Type B pancreatic cell (in vitro differentiated cells): Measurements from ENCODE around the gene KANK4. TPM values are rescaled to one million over a fixed set of nuclear protein-coding genes. Genes with fewer than 3 reads are reported as not detected.

Experiments
- DNase-seq: peaks from one replicate; pipeline ENCODE4 v3.0.0; 2021; ENCODE audit warnings: mixed read lengths; ENCODE audit not compliant: unreplicated experiment; ENCODE audit errors: extremely low spot score
- H3K27ac Mint-ChIP-seq: 2 replicates; pipeline ENCODE4 v1.8.0; 2021; ENCODE audit warnings: mild to moderate bottlenecking, mixed read lengths
- H3K27me3 Mint-ChIP-seq: 2 replicates; pipeline ENCODE4 v1.8.0; 2021; ENCODE audit warnings: mixed read lengths
- H3K36me3 Mint-ChIP-seq: 2 replicates; pipeline ENCODE4 v1.8.0; 2021; ENCODE audit warnings: mixed read lengths
- H3K4me1 Mint-ChIP-seq: one replicate; pipeline ENCODE4 v1.8.0; 2021; ENCODE audit warnings: mixed read lengths; ENCODE audit not compliant: unreplicated experiment
- H3K4me3 Mint-ChIP-seq: 2 replicates; pipeline ENCODE4 v1.8.0; 2021; ENCODE audit warnings: mild to moderate bottlenecking, mixed read lengths
- H3K9me3 Mint-ChIP-seq: 2 replicates; pipeline ENCODE4 v1.8.0; 2021; ENCODE audit warnings: mixed read lengths
- CTCF ChIP-seq: fragments of 200-600 bp; sonication (generic); conservative IDR thresholded peaks from 2 replicates; pipeline ENCODE4 v1.5.0; 2021; ENCODE audit warnings: antibody characterized with exemption, mild to moderate bottlenecking
- total RNA-seq: library from RNA; stranded (reverse); gene quantifications from 2 replicates; pipeline ENCODE4 v1.2.1, GENCODE V29; 2021; ENCODE audit warnings: low replicate concordance

Gene KANK4
- total RNA-seq, 1 donor from 2014 or later, result 11.3 TPM

DNA sequence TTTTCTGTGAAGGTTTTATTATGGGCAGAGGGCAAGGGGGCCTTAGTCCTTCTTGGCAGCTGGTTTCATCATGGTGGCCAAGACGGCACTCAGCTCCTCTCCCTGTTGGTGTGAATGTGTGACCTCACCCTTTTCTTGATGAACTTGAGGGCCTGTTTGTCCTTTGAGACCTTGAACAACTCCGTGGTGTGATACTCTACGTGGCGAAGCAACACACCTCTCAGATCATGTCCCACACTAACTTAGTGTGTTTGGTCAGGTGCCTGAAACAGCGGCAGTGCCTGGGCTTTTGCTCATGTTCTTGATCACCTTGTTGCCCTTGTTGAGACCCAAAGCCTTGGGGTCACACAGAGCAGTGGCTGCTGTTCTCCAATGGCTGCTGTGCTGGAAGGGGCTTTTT is 111.1 kb downstream of the KANK4 start:
- TF ChIP-seq CTCF, result no peak
- Mint-ChIP-seq H3K4me3 (no peak overlapping the region), H3K36me3 (peaks cover 17% of the 10 kb centered on the region), H3K4me1 (no peaks in the 10 kb centered on the region), H3K27me3 (no peaks in the 10 kb centered on the region), H3K27ac (no peak overlapping the region), H3K9me3 (peaks cover 22% of the 10 kb centered on the region)
- no peak for DNase-seq

DNA sequence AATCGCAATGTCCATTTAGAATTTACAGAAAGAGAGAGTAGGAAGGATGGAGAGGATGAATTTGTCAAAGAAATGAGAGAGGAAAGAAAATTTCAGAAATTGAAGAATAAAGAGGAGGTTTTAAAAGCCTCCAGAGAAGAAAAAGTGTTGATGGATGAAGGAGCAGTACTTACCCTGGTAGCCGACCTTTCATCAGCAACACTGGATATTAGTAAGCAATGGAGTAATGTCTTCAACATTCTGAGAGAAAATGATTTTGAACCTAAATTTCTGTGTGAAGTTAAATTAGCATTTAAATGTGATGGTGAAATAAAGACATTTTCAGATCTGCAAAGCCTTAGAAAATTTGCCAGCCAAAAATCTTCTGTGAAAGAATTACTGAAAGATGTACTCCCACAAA is 112.0 kb downstream of the KANK4 start:
- H3K36me3 Mint-ChIP-seq, result peaks cover 17% of the 10 kb centered on the region
- no peak overlapping the region for H3K4me3 Mint-ChIP-seq
- no peak for DNase-seq
- no peaks in the 10 kb centered on the region for H3K27me3 Mint-ChIP-seq
- H3K4me1 Mint-ChIP-seq, result no peaks in the 10 kb centered on the region
- no peak for TF ChIP-seq CTCF
- peaks cover 22% of the 10 kb centered on the region for H3K9me3 Mint-ChIP-seq
- H3K27ac Mint-ChIP-seq, result no peak overlapping the region

DNA sequence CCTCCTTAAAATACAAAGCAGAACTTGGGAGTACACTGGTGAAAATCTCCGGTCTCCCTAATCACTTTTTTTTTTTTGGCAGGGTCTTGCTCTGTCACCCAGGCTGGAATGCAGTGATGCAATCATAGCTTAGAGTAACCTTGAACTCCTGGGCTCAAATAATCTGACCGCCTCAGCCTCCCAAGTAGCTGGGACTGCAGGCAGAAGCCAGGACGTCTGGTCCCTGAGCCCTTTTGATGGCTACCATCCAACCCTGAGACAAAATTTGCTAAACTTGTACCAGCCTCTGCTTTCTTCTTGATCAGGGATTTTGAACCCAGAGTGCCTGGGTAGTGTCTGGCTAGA is 120.5 kb downstream of the KANK4 start:
- H3K27me3 Mint-ChIP-seq, result peaks cover 29% of the 10 kb centered on the region
- peaks cover 4% of the 10 kb centered on the region for H3K36me3 Mint-ChIP-seq
- H3K4me1 Mint-ChIP-seq, result peaks cover 15% of the 10 kb centered on the region
- no peak overlapping the region for H3K27ac Mint-ChIP-seq
- H3K4me3 Mint-ChIP-seq, result no peak overlapping the region
- no peak for TF ChIP-seq CTCF
- no peak for DNase-seq
- peaks cover 5% of the 10 kb centered on the region for H3K9me3 Mint-ChIP-seq

DNA sequence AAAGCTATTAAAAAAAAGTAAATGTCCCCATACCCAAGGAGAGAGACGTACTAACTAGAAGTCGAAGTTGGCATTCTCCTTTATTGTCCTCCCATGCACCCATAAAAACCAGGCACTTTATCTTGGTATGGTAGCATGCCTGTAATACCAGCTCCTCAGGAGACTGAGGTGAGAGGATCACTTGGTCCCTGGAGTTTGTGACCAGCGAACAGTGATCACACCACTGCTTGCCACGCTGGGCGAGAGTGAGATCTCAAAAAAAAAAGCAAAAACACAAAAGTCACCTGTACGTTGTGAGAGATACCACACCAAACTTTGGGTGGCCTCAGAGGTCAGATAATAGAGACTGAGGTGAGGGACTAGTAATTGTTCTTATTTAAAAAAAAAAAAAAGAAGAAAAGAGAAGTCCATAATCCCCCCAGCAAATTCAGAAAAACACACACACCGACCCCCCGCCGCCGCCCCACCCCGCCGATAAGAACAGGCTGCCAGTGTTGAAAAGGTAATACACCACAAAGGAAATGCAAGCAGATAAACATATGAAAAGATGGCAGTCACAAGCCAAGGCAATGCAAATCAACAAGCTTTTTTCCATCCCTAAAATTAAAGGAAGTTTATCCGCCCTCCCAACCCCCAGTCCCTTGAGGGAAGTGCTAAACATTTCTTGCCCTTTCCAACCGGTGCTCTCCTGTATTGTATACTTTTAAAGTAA is 121.0 kb downstream of the KANK4 start:
- no peak for TF ChIP-seq CTCF
- Mint-ChIP-seq H3K4me1 (peaks cover 15% of the 10 kb centered on the region), H3K4me3 (no peak overlapping the region), H3K27me3 (peaks cover 32% of the 10 kb centered on the region), H3K36me3 (peaks cover 4% of the 10 kb centered on the region), H3K27ac (no peak overlapping the region), H3K9me3 (peaks cover 8% of the 10 kb centered on the region)
- DNase-seq, result no peak

- peaks cover 4% of the 10 kb centered on the region for H3K36me3 Mint-ChIP-seq
- TF ChIP-seq CTCF, result no peak
- H3K27me3 Mint-ChIP-seq, result peaks cover 33% of the 10 kb centered on the region
- peaks cover 15% of the 10 kb centered on the region for H3K4me1 Mint-ChIP-seq
- H3K9me3 Mint-ChIP-seq, result peaks cover 9% of the 10 kb centered on the region
- H3K27ac Mint-ChIP-seq, result peak overlapping the region; percentile 17
- peak overlapping the region; percentile 75 for H3K4me3 Mint-ChIP-seq
- DNase-seq, result no peak
Observed at GRCh38 chr1:62196086-62196690, 123.0 kb downstream of the KANK4 start.
